Measurements from ENCODE around the gene PRDM5.

- TF ChIP-seq CUX1 (IDR thresholded peaks at IDR 0.05; ENCODE audit: insufficient replicate concordance, low read depth, low read length) (no peak), NFXL1 (IDR thresholded peaks at IDR 0.05; ENCODE audit: borderline replicate concordance) (no peak), HDAC6 (IDR thresholded peaks at IDR 0.05; ENCODE audit: unreplicated experiment) (no peak), PML (IDR thresholded peaks at IDR 0.05; ENCODE audit: low read length) (no peak), ZNF217 (IDR thresholded peaks at IDR 0.05) (no peak), ZNF384 (IDR thresholded peaks at IDR 0.05; ENCODE audit: borderline replicate concordance, low read depth, low read length) (no peak), BCLAF1 (IDR thresholded peaks at IDR 0.05) (no peak), CTCF (IDR thresholded peaks at IDR 0.05 in 2 of 3, conservative IDR thresholded peaks at IDR 0.05 in 1 of 3; ENCODE audit: control insufficient read depth in 2 of 3, extremely low read depth in 1 of 3, insufficient read depth in 1 of 3, low read depth in 3 of 3, low read length in 3 of 3) (no peak), ZNF622 (IDR thresholded peaks at IDR 0.05) (no peak)
These were observed 4.4 kb downstream of the PRDM5 start for GRCh38 chr4:120918092-120918491.
